Activated naive CD8-positive, alpha-beta T cell treated with anti-CD3 and anti-CD28 coated beads for 36 hours (primary cell): ENCODE data around the gene ZBTB21. TPM values are rescaled to one million over a fixed set of nuclear protein-coding genes. Genes with fewer than 3 reads are reported as not detected.
A peak's percentile ranks its signal among the peaks of the same experiment; 100 is the strongest.

ENCODE experiments used
- DNase-seq: peaks from one replicate; pipeline ENCODE4 v3.0.0; 2021
- H3K27ac Mint-ChIP-seq: one replicate; pipeline ENCODE4 v1.8.0; 2022; ENCODE audit warnings: mild to moderate bottlenecking, moderate library complexity, mixed read lengths
- H3K27me3 Mint-ChIP-seq: one replicate; pipeline ENCODE4 v1.8.0; 2022; ENCODE audit warnings: mild to moderate bottlenecking, mixed read lengths
- H3K36me3 Mint-ChIP-seq: one replicate; pipeline ENCODE4 v1.8.0; 2021; ENCODE audit warnings: mild to moderate bottlenecking, mixed read lengths
- H3K4me1 Mint-ChIP-seq: one replicate; pipeline ENCODE4 v1.8.0; 2021; ENCODE audit warnings: mixed read lengths
- H3K4me3 Mint-ChIP-seq: one replicate; pipeline ENCODE4 v1.8.0; 2022; ENCODE audit warnings: mild to moderate bottlenecking, moderate library complexity, mixed read lengths
- H3K9me3 Mint-ChIP-seq: one replicate; pipeline ENCODE4 v1.8.0; 2022; ENCODE audit warnings: mixed read lengths
- total RNA-seq, 2 experiments: library from RNA; stranded (reverse); gene quantifications; one replicate each; pipeline ENCODE4 v1.2.3, GENCODE V29; 2021

The ZBTB21 gene
- total RNA-seq, 2 experiments from 2014 or later: 29.6 to 29.7 TPM

- Mint-ChIP-seq H3K4me1 (peaks cover 9% of the 10 kb centered on the region), H3K9me3 (peaks cover 7% of the 10 kb centered on the region), H3K4me3 (no peak overlapping the region), H3K36me3 (peaks cover 6% of the 10 kb centered on the region), H3K27me3 (no peaks in the 10 kb centered on the region), H3K27ac (no peak overlapping the region)
- no peak for DNase-seq
Observed at GRCh38 chr21:41976611-41977010, 33.5 kb downstream of the ZBTB21 start.

GRCh38 chr21:41975391-41976272, 34.5 kb downstream of the ZBTB21 start:
- no peak overlapping the region for H3K27ac Mint-ChIP-seq
- peaks cover 9% of the 10 kb centered on the region for H3K4me1 Mint-ChIP-seq
- H3K27me3 Mint-ChIP-seq: no peaks in the 10 kb centered on the region
- no peak overlapping the region for H3K4me3 Mint-ChIP-seq
- peaks cover 6% of the 10 kb centered on the region for H3K36me3 Mint-ChIP-seq
- H3K9me3 Mint-ChIP-seq: peaks cover 7% of the 10 kb centered on the region
- no peak for DNase-seq

- Mint-ChIP-seq H3K4me1 (peaks cover 9% of the 10 kb centered on the region), H3K9me3 (peaks cover 7% of the 10 kb centered on the region), H3K36me3 (peaks cover 6% of the 10 kb centered on the region), H3K27me3 (no peaks in the 10 kb centered on the region), H3K27ac (no peak overlapping the region), H3K4me3 (no peak overlapping the region)
- no peak for DNase-seq
Observed at GRCh38 chr21:41974752-41975053, 35.5 kb downstream of the ZBTB21 start.

- Mint-ChIP-seq H3K4me3 (peak overlapping the region; percentile 55), H3K27ac (peak overlapping the region; percentile 56)
Observed at GRCh38 chr21:41973861-41974751, 36.1 kb downstream of the ZBTB21 start.

GRCh38 chr21:41973427-41973831, 36.7 kb downstream of the ZBTB21 start:
- Mint-ChIP-seq H3K27ac (no peak overlapping the region), H3K9me3 (no peaks in the 10 kb centered on the region), H3K27me3 (no peaks in the 10 kb centered on the region), H3K4me3 (no peak overlapping the region), H3K4me1 (peaks cover 9% of the 10 kb centered on the region), H3K36me3 (peaks cover 2% of the 10 kb centered on the region)
- no peak for DNase-seq

More at GRCh38 chr21:41973861-41974751, 36.1 kb downstream of the ZBTB21 start:
- Mint-ChIP-seq H3K36me3 (peaks cover 3% of the 10 kb centered on the region), H3K4me1 (peaks cover 9% of the 10 kb centered on the region), H3K9me3 (peaks cover 1% of the 10 kb centered on the region), H3K27me3 (no peaks in the 10 kb centered on the region)
- no peak for DNase-seq

GRCh38 chr21:41972511-41973205, 37.5 kb downstream of the ZBTB21 start:
- no peak for DNase-seq
- no peak overlapping the region for H3K27ac Mint-ChIP-seq

GRCh38 chr21:41971891-41972290, 38.3 kb downstream of the ZBTB21 start:
- Mint-ChIP-seq H3K9me3 (no peaks in the 10 kb centered on the region), H3K4me3 (no peak overlapping the region), H3K27me3 (no peaks in the 10 kb centered on the region), H3K4me1 (peaks cover 9% of the 10 kb centered on the region), H3K27ac (no peak overlapping the region), H3K36me3 (peaks cover 2% of the 10 kb centered on the region)
- DNase-seq: no peak

More at GRCh38 chr21:41972511-41973205, 37.5 kb downstream of the ZBTB21 start:
- Mint-ChIP-seq H3K9me3 (no peaks in the 10 kb centered on the region), H3K4me1 (peaks cover 9% of the 10 kb centered on the region), H3K4me3 (no peak overlapping the region), H3K27me3 (no peaks in the 10 kb centered on the region), H3K36me3 (peaks cover 2% of the 10 kb centered on the region)

GRCh38 chr21:41970751-41971653, 39.2 kb downstream of the ZBTB21 start:
- no peak for DNase-seq
- H3K4me3 Mint-ChIP-seq: no peak overlapping the region
- H3K36me3 Mint-ChIP-seq: peaks cover 2% of the 10 kb centered on the region
- H3K27ac Mint-ChIP-seq: no peak overlapping the region
- H3K9me3 Mint-ChIP-seq: no peaks in the 10 kb centered on the region
- peaks cover 9% of the 10 kb centered on the region for H3K4me1 Mint-ChIP-seq
- no peaks in the 10 kb centered on the region for H3K27me3 Mint-ChIP-seq

GRCh38 chr21:41970106-41970391, 40.1 kb downstream of the ZBTB21 start:
- no peaks in the 10 kb centered on the region for H3K27me3 Mint-ChIP-seq
- peaks cover 9% of the 10 kb centered on the region for H3K4me1 Mint-ChIP-seq
- H3K36me3 Mint-ChIP-seq: peaks cover 2% of the 10 kb centered on the region
- no peaks in the 10 kb centered on the region for H3K9me3 Mint-ChIP-seq
- DNase-seq: no peak
- H3K27ac Mint-ChIP-seq: no peak overlapping the region
- no peak overlapping the region for H3K4me3 Mint-ChIP-seq

GRCh38 chr21:41967708-41968107, 42.5 kb downstream of the ZBTB21 start:
- no peaks in the 10 kb centered on the region for H3K36me3 Mint-ChIP-seq

GRCh38 chr21:41966872-41967621, 43.1 kb downstream of the ZBTB21 start:
- no peaks in the 10 kb centered on the region for H3K36me3 Mint-ChIP-seq
- H3K9me3 Mint-ChIP-seq: no peaks in the 10 kb centered on the region
- no peak for DNase-seq
- peaks cover 11% of the 10 kb centered on the region for H3K27me3 Mint-ChIP-seq
- H3K4me3 Mint-ChIP-seq: no peak overlapping the region
- H3K4me1 Mint-ChIP-seq: no peaks in the 10 kb centered on the region
- H3K27ac Mint-ChIP-seq: no peak overlapping the region

More at GRCh38 chr21:41967708-41968107, 42.5 kb downstream of the ZBTB21 start:
- H3K27ac Mint-ChIP-seq: no peak overlapping the region
- H3K4me3 Mint-ChIP-seq: no peak overlapping the region
- no peaks in the 10 kb centered on the region for H3K9me3 Mint-ChIP-seq
- peaks cover 5% of the 10 kb centered on the region for H3K27me3 Mint-ChIP-seq
- H3K4me1 Mint-ChIP-seq: no peaks in the 10 kb centered on the region
- DNase-seq: no peak

- Mint-ChIP-seq H3K4me3 (no peak overlapping the region), H3K27ac (no peak overlapping the region)
Observed at GRCh38 chr21:41966041-41966833, 43.9 kb downstream of the ZBTB21 start.

GRCh38 chr21:41965461-41966013, 44.6 kb downstream of the ZBTB21 start:
- no peak for DNase-seq
- H3K4me1 Mint-ChIP-seq: peaks cover 6% of the 10 kb centered on the region
- H3K9me3 Mint-ChIP-seq: no peaks in the 10 kb centered on the region
- H3K27ac Mint-ChIP-seq: no peak overlapping the region
- no peaks in the 10 kb centered on the region for H3K36me3 Mint-ChIP-seq
- H3K27me3 Mint-ChIP-seq: peaks cover 22% of the 10 kb centered on the region
- H3K4me3 Mint-ChIP-seq: no peak overlapping the region

More at GRCh38 chr21:41966041-41966833, 43.9 kb downstream of the ZBTB21 start:
- Mint-ChIP-seq H3K4me1 (peaks cover 4% of the 10 kb centered on the region), H3K27me3 (peaks cover 19% of the 10 kb centered on the region), H3K9me3 (no peaks in the 10 kb centered on the region), H3K36me3 (no peaks in the 10 kb centered on the region)
- no peak for DNase-seq
